CD4-positive, alpha-beta memory T cell (primary cell): Measurements from ENCODE around the gene TMEM267. TPM values are rescaled to one million over a fixed set of nuclear protein-coding genes. Genes with fewer than 3 reads are reported as not detected.

Experiments used
- CTCF ChIA-PET: fragments of 350-600 bp; sonication (Branson Sonifier 250); formaldehyde crosslinking; loops from one replicate; lab custom pipeline; 2021; ENCODE audit warnings: inconsistent platforms; ENCODE audit not compliant: partially characterized antibody; lab: Charles Lee
- POLR2A ChIA-PET: fragments of 350-600 bp; sonication (Branson Sonifier 250); formaldehyde crosslinking; loops from one replicate; lab custom pipeline; 2021; ENCODE audit not compliant: partially characterized antibody; lab: Charles Lee
- DNase-seq, 5 donors: peaks; one replicate each; pipeline versions ENCODE4 v3.0.0 to v3.0.0-alpha.2; 2020 to 2022; ENCODE audit warnings: mixed read lengths in 1 of 5
- H3K27ac ChIP-seq: one replicate; pipeline ENCODE4 v1.7.0; 2013; ENCODE audit warnings: low read depth, low read length
- H3K27me3 ChIP-seq: 2 replicates; pipeline ENCODE4 v1.7.0; 2013; ENCODE audit warnings: mild to moderate bottlenecking, low read length, moderate library complexity; ENCODE audit not compliant: insufficient read depth
- H3K36me3 ChIP-seq: 2 replicates; pipeline ENCODE4 v1.7.0; 2013; ENCODE audit warnings: mild to moderate bottlenecking, low read length, moderate library complexity; ENCODE audit not compliant: insufficient read depth
- H3K4me1 ChIP-seq: 2 replicates; pipeline ENCODE4 v1.7.0; 2013; ENCODE audit warnings: mild to moderate bottlenecking, low read length, moderate library complexity; ENCODE audit not compliant: insufficient read depth
- H3K4me3 ChIP-seq, 2 donors: one replicate each; pipeline ENCODE4 v1.7.0; 2013; ENCODE audit warnings: low read length in 2 of 2, mild to moderate bottlenecking in 1 of 2
- H3K9me3 ChIP-seq, 2 donors: one replicate each; pipeline ENCODE4 v1.7.0; 2013; ENCODE audit warnings: low read length in 2 of 2, control low read depth in 1 of 2; ENCODE audit not compliant: control insufficient read depth in 1 of 2
- H3K27ac Mint-ChIP-seq, 7 donors: one replicate each; pipeline ENCODE4 v1.8.0; 2020 to 2021; ENCODE audit warnings: mixed read lengths in 7 of 7, mild to moderate bottlenecking in 6 of 7, inconsistent platforms in 3 of 7, moderate library complexity in 3 of 7
- H3K27me3 Mint-ChIP-seq, 2 donors: one replicate each; pipeline ENCODE4 v1.8.0; 2020 to 2021; ENCODE audit warnings: mixed read lengths in 2 of 2
- H3K36me3 Mint-ChIP-seq, 2 donors: one replicate each; pipeline ENCODE4 v1.8.0; 2020 to 2021; ENCODE audit warnings: mixed read lengths in 2 of 2, inconsistent platforms in 1 of 2, mild to moderate bottlenecking in 1 of 2
- H3K4me1 Mint-ChIP-seq, 4 donors: one replicate each; pipeline ENCODE4 v1.8.0; 2020 to 2021; ENCODE audit warnings: mixed read lengths in 4 of 4, mild to moderate bottlenecking in 1 of 4
- H3K4me3 Mint-ChIP-seq, 8 donors: one replicate each; pipeline ENCODE4 v1.8.0; 2020 to 2021; ENCODE audit warnings: mixed read lengths in 8 of 8, mild to moderate bottlenecking in 7 of 8, moderate library complexity in 6 of 8, inconsistent platforms in 3 of 8
- H3K9me3 Mint-ChIP-seq, 8 donors: one replicate each; pipeline ENCODE4 v1.8.0; 2020 to 2021; ENCODE audit warnings: mixed read lengths in 8 of 8, mild to moderate bottlenecking in 5 of 8, inconsistent platforms in 3 of 8, moderate library complexity in 1 of 8
- intact Hi-C: fragments of 100-400 bp; cut with micrococcal nuclease; formaldehyde crosslinking; loops from one replicate; pipeline ENCODE4 v1.15.1; 2023
- polyA plus RNA-seq, 2 donors: library from polyadenylated mRNA; unstranded; fragments of 300-500 nt; fragmentation: Illumina TruSeq; gene quantifications; one replicate each; pipeline ENCODE4 v1.2.3, GENCODE V29; 2021
- total RNA-seq, 2 experiments: library from RNA; stranded (reverse); gene quantifications; one replicate each; pipeline ENCODE4 v1.2.3, GENCODE V29; 2021

TMEM267 gene
- total RNA-seq (10 to 100 TPM; 16.6 to 18.4 TPM), polyA plus RNA-seq (10 to 100 TPM; 25.7 to 39.1 TPM)

GRCh38 chr5:43483298-43484105, at the start of gene TMEM267:
Gene TMEM267 (minus strand): TSS chr5:43483865. CDS start chr5:43453969, 29,896 bp downstream.
- H3K4me1 Mint-ChIP-seq, result peaks cover 21 to 57% (median 31%) of the 10 kb centered on the region in 4 donors
- CTCF ChIA-PET, result interaction anchor here (0.7 to 3.3 kb wide), 53 partner anchors 8 to 1613 kb away, joined by 3 to 40 read pairs (median 4); partner anchors contain the start of genes ANXA2R, C5orf34, HMGCS1 and NNT
- peak; percentile 82 to 86 (median 83) for DNase-seq
- no peaks in the 10 kb centered on the region for H3K36me3 ChIP-seq
- H3K27me3 ChIP-seq, result no peaks in the 10 kb centered on the region
- H3K4me3 Mint-ChIP-seq, result peak within 1 kb of the TSS; percentile 96 to 99 (median 98)
- peaks cover 0 to 2% (median 0%) of the 10 kb centered on the region in 8 donors for H3K9me3 Mint-ChIP-seq
- peaks cover 40% of the 10 kb centered on the region for H3K4me1 ChIP-seq
- H3K4me3 ChIP-seq, result peak within 1 kb of the TSS; percentile 50 to 59
- H3K27ac Mint-ChIP-seq, result peak within 1 kb of the TSS; percentile 98 to 100 (median 100)
- H3K36me3 Mint-ChIP-seq, result peaks cover 0 to 12% of the 10 kb centered on the region in 2 donors
- POLR2A ChIA-PET, result interaction anchor here (0.6 to 4.4 kb wide), 56 partner anchors 8 to 1613 kb away, joined by 3 to 124 read pairs (median 7); partner anchors contain the start of genes C5orf34, FBXO4, HMGCS1 and MRPS30
- H3K27me3 Mint-ChIP-seq, result no peaks in the 10 kb centered on the region
- peak within 1 kb of the TSS; percentile 92 for H3K27ac ChIP-seq
- intact Hi-C loops, result loop anchor here (1.0 to 10.0 kb wide), 13 partner anchors 32 to 1579 kb away; partner anchors contain the start of genes C5orf34, HMGCS1, MRPS30 and NNT
- H3K9me3 ChIP-seq, result no peaks in the 10 kb centered on the region

GRCh38 chr5:43530648-43531047, 47.0 kb upstream of the TMEM267 start:
- no peak overlapping the region for H3K27ac ChIP-seq
- no peak overlapping the region for H3K4me3 Mint-ChIP-seq
- H3K4me1 ChIP-seq, result no peaks in the 10 kb centered on the region
- H3K27me3 ChIP-seq, result no peaks in the 10 kb centered on the region
- H3K4me3 ChIP-seq, result no peak overlapping the region
- peaks cover 0 to 13% (median 5%) of the 10 kb centered on the region in 4 donors for H3K4me1 Mint-ChIP-seq
- ChIA-PET POLR2A (no interaction called here), CTCF (no interaction called here)
- peaks cover 51% of the 10 kb centered on the region for H3K36me3 ChIP-seq
- DNase-seq, result no peak
- H3K36me3 Mint-ChIP-seq, result peaks cover 61 to 69% of the 10 kb centered on the region in 2 donors
- H3K27ac Mint-ChIP-seq, result no peak overlapping the region
- H3K27me3 Mint-ChIP-seq, result no peaks in the 10 kb centered on the region
- H3K9me3 ChIP-seq, result no peaks in the 10 kb centered on the region
- no peaks in the 10 kb centered on the region for H3K9me3 Mint-ChIP-seq
- intact Hi-C loops, result no loop called here

GRCh38 chr5:43523662-43524072, 40.0 kb upstream of the TMEM267 start:
- H3K4me1 ChIP-seq, result no peaks in the 10 kb centered on the region
- ChIA-PET CTCF (interaction anchor here (0.8 kb wide), 1 partner anchor 40 kb away, joined by 3 read pairs; the partner anchor contains the start of gene TMEM267), POLR2A (interaction anchor here (1.3 to 2.0 kb wide), 2 partner anchors 32 to 40 kb away, joined by 6 to 9 read pairs; partner anchors contain the start of gene TMEM267)
- H3K36me3 ChIP-seq, result peaks cover 23% of the 10 kb centered on the region
- intact Hi-C loops, result no loop called here
- no peaks in the 10 kb centered on the region for H3K9me3 Mint-ChIP-seq
- H3K4me1 Mint-ChIP-seq, result peaks cover 0 to 6% (median under 1%) of the 10 kb centered on the region in 4 donors
- no peak overlapping the region for H3K4me3 ChIP-seq
- peak overlapping the region in 2 of 7 donors; percentile 31 to 32 for H3K27ac Mint-ChIP-seq
- no peak for DNase-seq
- H3K27me3 ChIP-seq, result no peaks in the 10 kb centered on the region
- no peaks in the 10 kb centered on the region for H3K9me3 ChIP-seq
- H3K36me3 Mint-ChIP-seq, result peaks cover 39 to 43% of the 10 kb centered on the region in 2 donors
- no peak overlapping the region for H3K4me3 Mint-ChIP-seq
- no peaks in the 10 kb centered on the region for H3K27me3 Mint-ChIP-seq
- no peak overlapping the region for H3K27ac ChIP-seq

GRCh38 chr5:43520615-43521014, 37.0 kb upstream of the TMEM267 start:
- intact Hi-C loops, result no loop called here
- POLR2A ChIA-PET, result interaction anchor here (1.2 kb wide), 1 partner anchor 36 kb away, joined by 3 read pairs; no protein-coding TSS in a partner anchor
- no peak overlapping the region for H3K4me3 Mint-ChIP-seq
- DNase-seq, result no peak
- H3K9me3 ChIP-seq, result no peaks in the 10 kb centered on the region
- peaks cover 4% of the 10 kb centered on the region for H3K4me1 ChIP-seq
- H3K27me3 Mint-ChIP-seq, result no peaks in the 10 kb centered on the region
- no peak overlapping the region for H3K27ac ChIP-seq
- CTCF ChIA-PET, result no interaction called here
- H3K36me3 ChIP-seq, result peaks cover 14% of the 10 kb centered on the region
- peaks cover 3 to 10% (median 4%) of the 10 kb centered on the region in 4 donors for H3K4me1 Mint-ChIP-seq
- H3K36me3 Mint-ChIP-seq, result peaks cover 24% of the 10 kb centered on the region in 2 donors
- no peaks in the 10 kb centered on the region for H3K27me3 ChIP-seq
- no peak overlapping the region for H3K4me3 ChIP-seq
- no peaks in the 10 kb centered on the region for H3K9me3 Mint-ChIP-seq
- H3K27ac Mint-ChIP-seq, result peak overlapping the region in 2 of 7 donors; percentile 3 to 44

GRCh38 chr5:43515678-43516048, 32.0 kb upstream of the TMEM267 start:
- Mint-ChIP-seq H3K4me3 (peak overlapping the region; percentile 90 to 97 (median 94)), H3K36me3 (peaks cover 0 to 5% of the 10 kb centered on the region in 2 donors), H3K9me3 (no peaks in the 10 kb centered on the region), H3K27me3 (no peaks in the 10 kb centered on the region), H3K4me1 (peaks cover 23 to 35% (median 28%) of the 10 kb centered on the region in 4 donors), H3K27ac (peak overlapping the region; percentile 17 to 98 (median 95))
- ChIA-PET POLR2A (interaction anchor here (0.7 to 4.8 kb wide), 8 partner anchors 10 to 520 kb away, joined by 3 to 112 read pairs (median 6); partner anchors contain the start of genes HMGCS1, NNT and TMEM267), CTCF (interaction anchor here (0.9 to 2.2 kb wide), 2 partner anchors 30 to 31 kb away, joined by 3 to 19 read pairs; partner anchors contain the start of gene TMEM267)
- no peaks in the 10 kb centered on the region for H3K27me3 ChIP-seq
- no peak for DNase-seq
- peak overlapping the region; percentile 76 for H3K27ac ChIP-seq
- H3K36me3 ChIP-seq, result no peaks in the 10 kb centered on the region
- H3K9me3 ChIP-seq, result no peaks in the 10 kb centered on the region
- peaks cover 25% of the 10 kb centered on the region for H3K4me1 ChIP-seq
- intact Hi-C loops, result loop anchor here (1.0 to 2.0 kb wide), 5 partner anchors 31 to 394 kb away; partner anchors contain the start of genes HMGCS1, NNT and PAIP1
- peak overlapping the region; percentile 54 to 92 for H3K4me3 ChIP-seq

- Mint-ChIP-seq H3K36me3 (peaks cover 0 to 5% of the 10 kb centered on the region in 2 donors), H3K27ac (peak within 1 kb of the TSS; percentile 90 to 98 (median 95)), H3K9me3 (no peaks in the 10 kb centered on the region), H3K4me1 (peaks cover 22 to 35% (median 27%) of the 10 kb centered on the region in 4 donors), H3K4me3 (peak within 1 kb of the TSS; percentile 90 to 97 (median 94)), H3K27me3 (no peaks in the 10 kb centered on the region)
- H3K4me1 ChIP-seq, result peaks cover 25% of the 10 kb centered on the region
- DNase-seq, result peak; percentile 90 to 93 (median 91)
- POLR2A ChIA-PET, result interaction anchor here (0.6 to 4.8 kb wide), 15 partner anchors 11 to 624 kb away, joined by 3 to 112 read pairs (median 4); partner anchors contain the start of genes HMGCS1, NNT, TMEM267 and ZNF131
- peak within 1 kb of the TSS; percentile 54 to 92 for H3K4me3 ChIP-seq
- no peaks in the 10 kb centered on the region for H3K36me3 ChIP-seq
- H3K27me3 ChIP-seq, result no peaks in the 10 kb centered on the region
- no peaks in the 10 kb centered on the region for H3K9me3 ChIP-seq
- CTCF ChIA-PET, result interaction anchor here (0.9 to 2.2 kb wide), 2 partner anchors 29 to 31 kb away, joined by 3 to 19 read pairs; partner anchors contain the start of gene TMEM267
- intact Hi-C loops, result loop anchor here (1.0 to 2.0 kb wide), 5 partner anchors 31 to 394 kb away; partner anchors contain the start of genes HMGCS1, NNT and PAIP1
- H3K27ac ChIP-seq, result peak within 1 kb of the TSS; percentile 76
These were observed 31.4 kb upstream of the TMEM267 start, which contains the start of gene C5orf34 for GRCh38 chr5:43514816-43515677. Gene C5orf34 (minus strand): TSS chr5:43515148. CDS start chr5:43509339, 5,809 bp downstream.
